ENCODE results near the gene DVL2.

Gene DVL2

DNA sequence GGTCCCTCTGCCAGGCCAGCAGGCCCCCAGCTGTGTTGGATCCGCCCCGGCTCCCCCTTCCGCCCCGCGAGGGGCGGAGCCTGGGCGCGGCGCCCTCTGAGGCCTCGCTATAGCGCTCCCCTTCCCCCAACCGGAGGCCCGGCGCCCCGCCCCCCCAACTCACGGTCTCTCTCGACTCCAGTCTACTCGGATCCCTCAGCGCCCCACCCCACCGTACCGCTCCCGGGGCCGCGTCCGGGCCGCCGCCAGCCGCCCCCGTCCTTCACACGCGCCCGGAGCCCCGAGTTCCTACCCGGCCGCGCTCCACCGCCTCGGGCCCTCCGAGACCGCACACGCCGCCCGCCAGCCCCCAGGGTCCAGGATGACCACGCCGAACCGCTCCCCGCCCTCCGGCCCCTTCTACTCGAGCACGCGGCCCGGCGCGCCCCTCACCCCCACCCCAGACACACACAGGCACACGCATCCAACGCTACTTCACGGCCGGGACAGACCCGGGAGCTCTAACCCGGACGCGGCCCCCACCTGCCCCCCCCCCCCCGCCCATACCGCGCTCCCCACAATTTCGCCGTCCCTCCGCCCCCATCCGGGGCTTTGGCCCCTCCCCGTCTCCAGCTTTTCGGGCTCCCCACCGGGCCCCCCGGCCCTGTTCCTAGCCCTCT lies 3.6 kb upstream of the DVL2 start:
- peak; percentile 57 for DNase-seq

DNA sequence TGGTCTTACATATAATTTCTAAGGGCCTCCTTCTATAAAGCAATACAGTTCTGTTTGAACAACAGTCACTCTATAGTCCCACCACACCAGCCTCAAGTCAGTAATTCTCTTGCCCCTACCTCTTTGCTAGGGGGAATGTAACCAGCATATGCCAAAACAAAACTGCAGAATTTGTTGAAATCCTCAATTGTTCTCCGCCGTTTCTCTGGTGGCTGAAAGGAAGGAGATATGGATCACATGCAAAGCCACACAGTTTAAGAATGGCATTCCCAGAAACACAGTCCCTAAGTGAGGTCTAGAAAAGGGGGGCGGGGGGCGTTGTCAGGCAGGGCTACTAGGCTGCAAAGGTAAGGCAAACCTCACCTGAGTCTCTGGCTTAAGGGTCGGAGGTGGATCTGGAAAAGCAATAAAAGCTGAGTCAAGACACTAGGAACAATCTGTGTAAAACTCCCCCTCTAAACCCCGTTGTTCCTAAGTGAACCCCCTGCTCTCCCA lies 3.0 kb upstream of the DVL2 start:
- DNase-seq = no peak

DNA sequence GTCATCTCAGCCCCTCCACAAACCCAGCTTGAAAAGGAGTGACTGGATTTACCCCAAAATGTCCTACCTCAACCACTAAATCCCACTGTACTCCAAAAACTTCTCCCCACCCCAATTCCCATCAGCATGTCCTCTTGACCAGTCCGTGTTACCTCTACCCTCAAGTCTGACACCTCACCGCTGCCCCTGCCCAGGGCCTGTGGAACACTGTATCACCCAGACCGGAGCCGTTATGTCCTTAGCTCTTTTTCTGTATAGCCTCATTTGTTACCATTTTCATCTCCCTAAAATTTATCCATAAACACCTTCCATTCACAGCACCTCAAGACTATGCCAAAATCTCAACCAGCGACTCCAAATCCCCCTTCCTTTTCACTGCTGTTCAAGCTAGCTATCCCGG lies 2.5 kb upstream of the DVL2 start:
- no peak for DNase-seq

DNA sequence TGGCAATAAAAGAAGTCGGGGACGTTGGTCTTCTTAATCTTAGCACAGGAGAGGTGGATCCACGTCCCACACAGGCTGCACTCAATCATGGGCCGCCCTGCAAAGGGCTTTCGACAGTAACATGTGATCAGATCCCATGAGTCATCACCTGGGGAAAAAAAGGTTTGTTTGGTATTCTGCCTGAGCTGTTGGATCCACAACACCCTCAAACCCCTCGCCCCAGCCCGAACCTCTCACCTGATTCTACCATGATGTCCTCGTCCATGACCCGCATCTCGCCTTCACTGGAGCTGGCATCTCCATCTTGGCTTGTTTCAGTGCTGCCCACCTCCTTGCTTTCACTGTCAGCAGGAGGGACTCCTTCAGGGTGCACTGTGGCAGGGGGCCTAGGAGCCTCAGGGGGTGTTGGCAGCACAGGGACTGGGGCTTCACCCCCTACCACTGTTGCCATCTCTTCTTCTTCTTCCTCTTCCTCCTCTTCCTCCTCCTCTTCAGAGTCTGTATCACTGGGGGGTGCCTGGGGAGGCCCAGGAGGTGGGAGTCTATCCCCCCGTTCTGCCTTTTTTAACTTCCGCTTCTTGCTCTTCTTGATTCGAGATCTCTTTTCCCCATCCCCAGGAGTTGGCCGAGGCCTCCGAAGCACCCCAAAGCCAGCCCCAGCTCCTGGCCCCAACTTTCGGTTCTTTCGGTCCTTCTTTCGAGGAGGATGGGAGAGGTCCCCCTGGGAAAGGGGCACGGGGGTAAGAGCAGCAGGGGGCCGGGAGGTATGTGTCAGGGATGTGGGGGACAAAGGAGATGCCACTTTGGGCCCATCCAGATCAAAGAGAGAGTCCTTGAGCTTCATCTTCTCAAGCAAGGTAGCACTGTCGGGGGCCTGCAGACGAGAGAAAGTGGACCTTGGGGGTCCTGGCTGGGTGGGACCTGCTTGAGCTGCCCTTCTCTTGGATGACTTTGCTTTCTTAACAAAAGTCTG lies 1.7 kb upstream of the DVL2 start:
- DNase-seq = no peak

DNA sequence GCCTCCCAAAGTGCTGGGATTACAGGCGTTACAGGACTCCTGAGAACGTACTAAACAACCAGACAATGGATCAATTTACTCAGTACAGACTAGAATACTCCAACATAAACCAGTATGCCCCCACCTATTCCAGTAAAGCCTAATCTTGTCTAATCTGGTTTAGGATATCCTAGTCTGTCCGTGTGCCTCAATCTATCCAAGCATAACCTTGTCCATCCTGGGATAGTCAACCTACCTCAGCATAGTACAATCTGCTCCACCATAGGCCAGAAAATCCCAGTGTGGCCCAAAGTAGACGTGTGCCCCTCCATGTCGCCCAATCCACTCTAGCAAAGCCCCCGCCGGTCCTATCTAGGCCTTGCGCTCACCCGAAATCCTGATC lies 625 bp downstream of the DVL2 start:
- DNase-seq = no peak

DNA sequence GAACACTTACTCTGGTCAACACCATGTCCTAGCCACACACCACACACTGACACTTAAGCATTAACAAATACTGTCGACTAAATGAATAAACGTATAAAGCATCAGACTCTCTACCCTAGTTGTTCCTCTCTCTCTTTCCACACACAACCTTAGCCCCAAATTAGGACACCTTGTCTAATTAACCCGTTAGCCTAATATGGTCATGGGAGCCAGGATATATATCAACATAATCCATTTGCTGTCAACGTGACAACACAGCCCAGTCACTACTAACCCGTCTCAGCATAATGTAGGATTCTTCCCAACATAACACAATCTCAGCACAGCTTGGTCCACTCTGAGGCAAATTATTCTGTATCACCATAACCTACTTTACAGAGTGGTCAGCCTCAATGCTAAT lies 2.2 kb downstream of the DVL2 start:
- DNase-seq = no peak

DNA sequence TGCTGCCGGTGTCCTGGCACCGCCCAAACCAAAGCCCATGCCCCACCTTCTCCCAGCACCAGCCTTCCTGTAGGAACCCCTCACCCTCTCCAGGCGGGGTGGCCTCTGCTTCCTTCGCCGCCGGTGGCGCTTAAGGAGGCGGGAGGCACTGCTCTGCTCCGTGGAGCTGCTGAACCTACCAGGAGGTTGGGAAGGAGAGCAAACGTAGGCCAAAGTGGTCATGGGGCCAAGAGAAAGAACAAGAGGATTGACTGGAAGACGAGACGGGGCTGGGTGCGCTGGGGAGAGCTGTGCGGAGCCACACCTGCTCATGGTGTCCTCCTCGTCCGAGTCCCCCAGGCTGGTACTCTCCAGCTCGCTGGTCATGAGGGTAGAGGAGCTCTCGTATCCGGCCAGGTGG lies 4.8 kb downstream of the DVL2 start:
- no peak for DNase-seq

DNA sequence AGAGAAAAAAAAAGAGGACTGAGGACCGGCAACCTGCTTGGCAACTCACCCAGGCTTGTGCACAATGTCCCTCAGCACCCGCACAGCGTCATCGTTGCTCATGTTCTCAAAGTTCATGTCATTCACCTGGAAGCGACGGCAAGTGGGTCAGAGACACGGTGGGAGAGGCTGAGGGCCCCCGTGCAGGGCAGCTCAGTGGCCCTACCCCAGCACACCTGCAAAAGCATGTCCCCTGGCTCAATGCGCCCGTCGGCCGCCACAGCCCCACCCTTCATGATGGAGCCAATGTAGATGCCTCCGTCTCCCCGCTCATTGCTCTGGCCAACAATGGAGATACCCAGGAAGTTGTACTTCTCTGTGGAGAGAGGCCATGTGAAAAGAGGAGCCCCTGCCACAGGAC lies 5.4 kb downstream of the DVL2 start:
- no peak for DNase-seq

DNA sequence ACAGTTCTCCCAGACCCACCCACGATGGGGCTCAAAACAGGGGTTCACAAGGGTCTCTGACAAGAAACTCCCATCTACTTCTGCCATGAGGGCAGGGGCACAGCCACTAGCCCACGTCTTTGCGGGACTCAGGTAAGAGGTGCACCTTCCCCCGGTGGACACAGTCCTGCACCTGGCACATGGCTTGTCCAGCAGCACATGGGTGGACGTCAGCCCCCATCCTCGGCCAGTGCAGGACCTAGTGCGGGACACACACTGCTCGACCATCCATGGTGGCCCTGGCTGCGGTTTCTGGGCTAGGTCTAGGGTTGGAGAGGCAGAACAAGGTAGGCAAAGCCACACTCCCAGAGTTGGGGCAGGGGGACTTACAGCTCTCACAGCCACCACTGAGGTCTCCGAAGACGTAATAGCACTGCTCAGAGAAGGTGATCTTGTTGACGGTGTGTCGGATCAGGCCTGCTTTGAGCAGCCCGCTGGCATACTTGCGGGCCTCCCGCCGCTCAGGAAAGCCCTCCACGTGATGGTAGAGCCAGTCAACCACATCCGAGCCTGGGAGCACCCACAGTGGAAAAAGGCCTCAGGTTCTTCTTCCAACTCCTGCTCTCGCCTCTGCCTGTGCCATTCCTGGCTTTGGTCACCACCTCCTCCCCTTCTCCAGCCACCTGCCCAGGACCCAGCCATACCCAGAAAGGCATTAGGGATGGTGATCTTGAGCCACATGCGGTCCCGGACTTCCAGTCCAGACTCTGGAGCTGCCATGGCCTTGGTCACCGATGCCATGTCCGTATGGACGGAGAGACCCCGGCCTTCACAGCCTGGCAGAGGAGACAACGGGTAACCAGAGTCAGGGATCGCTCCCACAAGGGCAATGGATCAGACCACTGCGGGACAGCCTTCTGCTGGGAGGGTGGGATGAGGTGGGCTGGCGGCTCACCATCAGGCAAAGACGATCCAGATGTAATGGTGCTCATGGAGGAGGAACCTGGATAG lies 7.3 kb downstream of the DVL2 start:
- no peak for DNase-seq

DNA sequence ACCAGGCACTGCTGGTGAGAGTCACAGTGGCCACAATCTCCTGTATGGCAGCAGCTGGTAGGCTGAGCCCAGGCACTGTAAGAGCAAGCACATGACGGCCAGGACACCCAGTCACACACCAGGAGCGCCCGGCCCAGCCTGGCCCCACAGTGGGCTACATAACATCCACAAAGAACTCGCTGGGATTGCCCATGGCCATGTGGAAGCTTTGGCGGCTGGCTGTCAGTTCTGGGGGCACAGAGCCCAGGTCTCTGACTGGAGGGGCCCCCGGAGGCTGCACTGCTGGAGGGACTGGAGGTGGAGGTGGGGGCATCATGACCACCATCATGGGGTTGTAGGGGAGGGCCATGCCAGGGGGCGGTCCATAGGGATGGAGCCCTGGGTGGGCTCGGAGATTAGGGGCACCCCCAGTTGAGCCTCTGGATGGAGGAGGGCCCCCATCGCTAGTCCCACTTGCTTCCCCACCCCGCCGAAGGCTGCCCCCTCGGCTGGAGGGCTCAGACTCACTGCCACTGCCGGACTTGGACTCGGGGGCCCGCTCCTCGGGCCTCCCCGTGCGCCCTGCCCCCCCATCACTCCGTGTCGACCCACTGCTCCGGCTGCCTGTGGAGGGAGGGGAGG lies 8.5 kb downstream of the DVL2 start:
- no peak for DNase-seq

DNA sequence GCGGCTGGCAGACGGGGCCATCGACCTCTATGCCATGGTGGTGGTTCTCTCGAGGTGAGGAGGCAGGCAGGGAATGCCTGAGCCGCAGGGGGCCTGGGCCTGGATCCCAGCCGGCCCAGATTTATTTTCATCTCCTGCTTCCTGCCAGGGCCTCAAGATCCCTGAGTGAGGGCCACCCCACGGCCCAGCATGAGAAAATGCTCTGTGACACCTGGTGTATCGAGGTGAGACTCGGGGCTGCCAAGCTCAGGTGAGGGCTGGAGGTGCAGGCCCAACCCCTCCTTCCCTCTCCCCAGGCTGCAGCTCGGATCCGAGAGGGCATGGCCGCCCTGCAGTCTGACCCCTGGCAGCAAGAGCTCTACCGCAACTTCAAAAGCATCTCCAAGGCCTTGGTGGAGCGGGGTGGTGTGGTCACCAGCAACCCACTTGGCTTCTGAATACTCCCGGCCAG lies 9.6 kb downstream of the DVL2 start:
- DNase-seq = no peak

DNA sequence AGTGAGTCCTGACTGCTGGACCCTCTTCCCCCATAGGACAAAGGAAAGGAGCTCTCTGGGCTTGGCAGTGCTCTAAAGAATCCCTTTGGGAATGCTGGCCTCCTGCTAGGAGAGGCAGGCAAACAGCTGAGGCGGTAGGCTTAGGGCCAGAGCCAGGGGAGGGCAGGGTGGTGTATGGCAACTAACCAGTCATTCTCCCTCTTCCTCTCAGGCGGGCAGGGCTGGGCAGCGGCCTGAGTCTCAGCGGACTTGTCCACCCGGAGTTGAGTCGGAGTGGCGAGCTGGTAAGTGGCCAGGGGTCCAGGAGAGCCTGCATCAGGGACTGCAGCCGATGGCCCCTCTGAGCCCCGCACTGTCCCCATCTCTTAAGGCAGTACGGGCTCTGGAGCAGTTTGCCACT lies 10.2 kb downstream of the DVL2 start:
- no peak for DNase-seq

DNA sequence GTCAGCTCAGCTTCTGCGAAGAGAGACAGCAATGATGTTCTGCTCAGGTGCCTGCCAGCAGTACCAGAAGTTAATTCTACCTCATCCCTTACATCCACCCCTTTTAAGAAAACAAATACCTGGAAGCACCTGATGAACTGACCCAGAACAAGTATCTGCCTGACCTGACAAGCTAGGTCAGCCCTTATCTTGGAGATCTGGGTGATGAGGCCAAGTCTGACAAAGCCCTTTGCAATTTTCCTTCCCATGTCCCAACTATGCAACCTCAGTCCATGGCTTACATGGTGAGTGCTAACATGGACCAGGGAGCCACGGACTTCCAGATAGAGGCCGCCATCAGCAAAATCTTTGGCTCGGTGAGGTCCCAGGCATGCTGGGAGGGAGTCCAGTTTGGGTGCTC lies 10.9 kb downstream of the DVL2 start:
- no peak for DNase-seq

DNA sequence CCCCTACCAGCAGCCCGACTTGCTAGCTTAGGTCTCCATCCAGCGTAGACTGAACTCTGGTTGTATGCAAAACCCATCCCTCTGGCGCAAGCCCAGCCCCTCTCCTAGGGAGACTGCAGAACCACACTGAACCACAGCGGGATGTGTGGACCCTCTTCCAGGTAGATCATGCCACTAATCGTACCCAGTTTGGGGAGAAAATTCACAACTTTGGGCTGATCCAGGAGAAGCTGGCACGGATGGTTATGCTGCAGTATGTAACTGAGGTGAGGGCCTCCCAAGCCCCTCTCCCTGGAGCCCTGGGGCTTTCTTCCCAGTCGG lies 11.4 kb downstream of the DVL2 start:
- DNase-seq = no peak

DNA sequence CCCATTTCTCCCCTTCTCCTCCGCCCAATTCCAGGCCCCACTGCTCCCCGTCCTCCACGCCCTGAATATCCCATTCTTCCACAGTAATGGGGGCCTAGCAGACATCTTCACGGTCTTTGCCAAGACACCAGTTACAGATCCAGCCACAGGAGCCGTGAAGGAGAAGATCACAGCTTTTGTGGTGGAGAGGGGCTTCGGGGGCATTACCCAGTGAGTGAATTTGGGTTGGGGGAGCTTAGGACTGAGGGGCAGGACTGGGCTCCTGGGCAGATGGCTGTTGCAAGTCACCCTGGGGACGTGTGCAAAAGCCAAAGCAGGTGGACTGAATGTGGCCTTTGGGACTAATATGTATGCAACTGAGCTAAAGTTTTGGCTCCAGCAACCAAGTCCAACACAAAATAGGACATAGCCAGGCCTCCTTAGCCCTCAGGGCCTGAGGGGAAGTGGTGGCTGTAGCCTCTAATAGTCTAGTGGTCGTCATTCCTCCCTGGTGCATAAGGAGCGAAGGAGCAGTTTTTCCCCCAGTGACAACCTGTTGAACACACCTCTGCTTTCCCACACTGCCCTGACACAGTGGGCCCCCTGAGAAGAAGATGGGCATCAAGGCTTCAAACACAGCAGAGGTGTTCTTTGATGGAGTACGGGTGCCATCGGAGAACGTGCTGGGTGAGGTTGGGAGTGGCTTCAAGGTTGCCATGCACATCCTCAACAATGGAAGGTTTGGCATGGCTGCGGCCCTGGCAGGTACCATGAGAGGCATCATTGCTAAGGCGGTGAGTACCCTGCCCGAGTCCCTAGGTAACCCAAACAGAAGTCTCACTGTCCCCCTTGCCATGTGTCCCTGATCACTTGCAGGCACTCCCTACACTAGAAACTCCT lies 12.0 kb downstream of the DVL2 start:
- no peak for DNase-seq

DNA sequence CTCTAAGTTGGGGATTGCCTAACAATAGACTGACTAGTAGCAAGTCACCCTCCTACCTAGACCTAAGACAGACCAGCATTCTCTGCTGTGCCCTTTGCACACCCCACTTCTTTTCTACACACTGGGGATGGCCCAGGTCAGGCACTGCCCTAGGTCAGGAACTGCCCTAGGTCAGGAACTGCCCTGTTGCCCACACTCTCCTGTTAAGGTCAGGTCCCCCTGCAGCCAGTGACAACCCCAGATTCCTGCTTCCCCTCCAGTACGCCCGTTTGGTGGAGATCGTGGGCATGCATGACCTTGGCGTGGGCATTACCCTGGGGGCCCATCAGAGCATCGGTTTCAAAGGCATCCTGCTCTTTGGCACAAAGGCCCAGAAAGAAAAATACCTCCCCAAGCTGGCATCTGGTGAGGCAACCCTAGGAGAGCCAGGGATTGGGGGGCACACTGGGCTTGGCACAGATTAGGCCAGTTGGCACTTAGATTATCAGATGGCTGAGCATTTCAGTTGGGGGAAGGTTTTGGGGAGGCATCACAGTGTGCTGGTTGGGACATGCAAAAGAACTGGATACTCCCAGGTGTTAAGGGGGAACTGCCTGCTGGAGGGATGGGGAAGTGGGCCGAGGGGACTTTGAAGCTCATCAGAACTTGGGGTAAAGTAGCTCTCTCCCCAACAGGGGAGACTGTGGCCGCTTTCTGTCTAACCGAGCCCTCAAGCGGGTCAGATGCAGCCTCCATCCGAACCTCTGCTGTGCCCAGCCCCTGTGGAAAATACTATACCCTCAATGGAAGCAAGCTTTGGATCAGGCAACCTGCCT lies 12.8 kb downstream of the DVL2 start:
- no peak for DNase-seq

DNA sequence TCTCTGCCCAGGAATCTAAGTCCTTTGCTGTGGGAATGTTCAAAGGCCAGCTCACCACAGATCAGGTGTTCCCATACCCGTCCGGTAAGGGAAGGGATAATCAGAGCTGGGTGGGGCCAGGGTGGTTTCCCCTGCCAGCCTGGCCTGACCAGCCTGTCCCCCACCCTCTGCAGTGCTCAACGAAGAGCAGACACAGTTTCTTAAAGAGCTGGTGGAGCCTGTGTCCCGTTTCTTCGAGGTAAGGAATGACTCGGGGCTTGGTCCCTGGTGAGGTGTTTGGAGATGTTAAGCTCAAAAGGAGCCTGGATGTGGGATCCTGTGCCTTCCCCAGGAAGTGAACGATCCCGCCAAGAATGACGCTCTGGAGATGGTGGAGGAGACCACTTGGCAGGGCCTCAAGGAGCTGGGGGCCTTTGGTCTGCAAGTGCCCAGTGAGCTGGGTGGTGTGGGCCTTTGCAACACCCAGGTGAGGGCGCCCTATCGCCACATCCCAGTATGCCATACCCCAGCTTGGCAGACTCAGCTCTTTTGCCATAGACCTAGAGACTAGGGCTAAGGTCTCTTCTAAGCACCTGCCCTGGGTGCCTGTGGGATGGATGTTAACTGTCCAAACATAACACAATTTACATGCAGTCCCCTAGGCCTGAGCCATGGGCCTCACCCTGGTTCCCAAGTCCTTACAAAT lies 13.6 kb downstream of the DVL2 start:
- DNase-seq = no peak

DNA sequence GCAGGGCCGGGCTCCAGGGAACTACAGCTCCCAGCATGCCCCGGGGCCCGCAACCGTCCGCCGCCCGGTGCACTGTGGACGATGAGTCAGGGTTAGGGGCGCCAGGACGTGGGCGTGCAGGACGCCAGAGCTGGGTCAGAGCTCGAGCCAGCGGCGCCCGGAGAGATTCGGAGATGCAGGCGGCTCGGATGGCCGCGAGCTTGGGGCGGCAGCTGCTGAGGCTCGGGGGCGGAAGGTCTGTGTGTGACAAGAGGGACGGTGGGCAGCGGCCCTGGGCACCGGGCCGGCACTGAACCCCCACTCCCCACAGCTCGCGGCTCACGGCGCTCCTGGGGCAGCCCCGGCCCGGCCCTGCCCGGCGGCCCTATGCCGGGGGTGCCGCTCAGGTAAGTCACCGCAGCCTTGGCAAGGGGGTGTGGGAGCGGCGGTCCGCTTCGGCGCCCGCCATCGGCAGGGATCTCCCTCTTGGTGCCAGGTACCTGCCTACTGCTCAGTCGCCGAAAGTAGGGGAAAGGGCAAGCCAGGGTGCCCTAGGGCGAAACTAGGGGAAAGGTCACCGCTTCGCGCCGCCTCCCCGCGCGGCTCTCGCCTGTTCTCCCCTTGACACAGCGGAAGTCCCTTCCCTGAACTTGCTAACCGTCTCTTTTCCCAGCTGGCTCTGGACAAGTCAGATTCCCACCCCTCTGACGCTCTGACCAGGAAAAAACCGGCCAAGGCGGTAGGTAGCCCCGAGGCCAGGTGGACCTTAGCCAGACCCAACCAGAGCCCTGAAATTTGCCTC lies 14.3 kb downstream of the DVL2 start, which contains the start of the genes ACADVL and DLG4:
TSS of gene ACADVL (plus strand) at position 127 of the 781 bp plus-strand sequence. CDS start at position 174, 47 bp downstream.
TSS of gene DLG4 (minus strand) at position 25 of the 781 bp plus-strand sequence.
- peak; percentile 62 for DNase-seq
